Astrocyte (in vitro differentiated cells and primary cell): ENCODE data around the gene PCDHGB4. TPM values are rescaled to one million over a fixed set of nuclear protein-coding genes. Genes with fewer than 3 reads are reported as not detected.

Source experiments
- total RNA-seq: library from RNA; stranded (reverse); gene quantifications from 2 replicates; pipeline ENCODE4 v1.2.1, GENCODE V29; 2021

The PCDHGB4 gene
- total RNA-seq, 1 donor from 2014 or later, result 13.6 TPM

Other genes starting within 250 kb of the PCDHGB4 start
- 0.50 and 0.70 TPM in 2 replicates for gene PCDHB6, start 237.6 kb upstream of the PCDHGB4 start, total RNA-seq
- 0.79 and 1.0 TPM in 2 replicates for gene PCDHB7, start 215.1 kb upstream of the PCDHGB4 start, total RNA-seq
- gene PCDHB8, start 209.9 kb upstream of the PCDHGB4 start, total RNA-seq, result 4.9 and 5.3 TPM in 2 replicates
- gene PCDHB16, start 205.3 kb upstream of the PCDHGB4 start, total RNA-seq, result 3.2 and 4.4 TPM in 2 replicates
- 3.6 and 5.3 TPM in 2 replicates for gene PCDHB9, start 200.5 kb upstream of the PCDHGB4 start, total RNA-seq
- 6.4 and 7.0 TPM in 2 replicates for gene PCDHB10, start 195.3 kb upstream of the PCDHGB4 start, total RNA-seq
- 2.1 TPM in 2 replicates for gene PCDHB11, start 188.1 kb upstream of the PCDHGB4 start, total RNA-seq
- 0.87 and 1.2 TPM in 2 replicates for gene PCDHB12, start 179.0 kb upstream of the PCDHGB4 start, total RNA-seq
- 3.3 TPM in 2 replicates for gene PCDHB13, start 173.8 kb upstream of the PCDHGB4 start, total RNA-seq
- 5.6 and 6.4 TPM in 2 replicates for gene PCDHB14, start 164.4 kb upstream of the PCDHGB4 start, total RNA-seq
- 1.3 and 1.6 TPM in 2 replicates for gene PCDHB15, start 142.3 kb upstream of the PCDHGB4 start, total RNA-seq
- 0.19 and 0.25 TPM in 2 replicates for gene SLC25A2, start 83.6 kb upstream of the PCDHGB4 start, total RNA-seq
- gene TAF7, start 66.9 kb upstream of the PCDHGB4 start, total RNA-seq, result 95.1 and 102 TPM in 2 replicates
- 0.17 and 0.27 TPM in 2 replicates for gene PCDHGA1, start 57.2 kb upstream of the PCDHGB4 start, total RNA-seq
- gene PCDHGA2, start 48.9 kb upstream of the PCDHGB4 start, total RNA-seq, result 0.14 and 0.17 TPM in 2 replicates
- gene PCDHGA3, start 43.9 kb upstream of the PCDHGB4 start, total RNA-seq, result 0.14 and 0.17 TPM in 2 replicates
- gene PCDHGB1, start 37.6 kb upstream of the PCDHGB4 start, total RNA-seq, result 1.0 and 1.5 TPM in 2 replicates
- 0.48 and 0.50 TPM in 2 replicates for gene PCDHGA4, start 32.7 kb upstream of the PCDHGB4 start, total RNA-seq
- 1.4 TPM in 2 replicates for gene PCDHGB2, start 27.7 kb upstream of the PCDHGB4 start, total RNA-seq
- 0.29 and 0.30 TPM in 2 replicates for gene PCDHGA5, start 23.5 kb upstream of the PCDHGB4 start, total RNA-seq
- gene PCDHGB3, start 17.5 kb upstream of the PCDHGB4 start, total RNA-seq, result 0.10 and 0.14 TPM in 2 replicates
- gene PCDHGA6, start 13.8 kb upstream of the PCDHGB4 start, total RNA-seq, result 0.22 and 0.41 TPM in 2 replicates
- 0.57 and 0.62 TPM in 2 replicates for gene PCDHGA7, start 5.0 kb upstream of the PCDHGB4 start, total RNA-seq
- 1.0 and 1.2 TPM in 2 replicates for gene PCDHGA8, start 4.9 kb downstream of the PCDHGB4 start, total RNA-seq
- 1.1 and 2.1 TPM in 2 replicates for gene PCDHGB5, start 10.2 kb downstream of the PCDHGB4 start, total RNA-seq
- gene PCDHGA9, start 15.1 kb downstream of the PCDHGB4 start, total RNA-seq, result 0.73 and 0.87 TPM in 2 replicates
- gene PCDHGB6, start 20.3 kb downstream of the PCDHGB4 start, total RNA-seq, result 18.4 and 19.9 TPM in 2 replicates
- gene PCDHGA10, start 25.3 kb downstream of the PCDHGB4 start, total RNA-seq, result 34.0 and 41.6 TPM in 2 replicates
- 22.4 and 26.1 TPM in 2 replicates for gene PCDHGB7, start 30.0 kb downstream of the PCDHGB4 start, total RNA-seq
- gene PCDHGA11, start 33.4 kb downstream of the PCDHGB4 start, total RNA-seq, result 5.3 and 5.8 TPM in 2 replicates
- 1.2 and 1.6 TPM in 2 replicates for gene PCDHGA12, start 42.8 kb downstream of the PCDHGB4 start, total RNA-seq
- gene PCDHGC3, start 88.3 kb downstream of the PCDHGB4 start, total RNA-seq, result 84.7 and 100.0 TPM in 2 replicates
- gene PCDHGC4, start 97.3 kb downstream of the PCDHGB4 start, total RNA-seq, result 6.6 and 7.4 TPM in 2 replicates
- 7.7 and 10.9 TPM in 2 replicates for gene PCDHGC5, start 101.4 kb downstream of the PCDHGB4 start, total RNA-seq
- 63.5 and 78.8 TPM in 2 replicates for gene DIAPH1, start 231.3 kb downstream of the PCDHGB4 start, total RNA-seq
- gene HDAC3, start 249.2 kb downstream of the PCDHGB4 start, total RNA-seq, result 60.7 and 63.8 TPM in 2 replicates
- gene RELL2, start 249.3 kb downstream of the PCDHGB4 start, total RNA-seq, result 12.2 and 12.9 TPM in 2 replicates